ENCODE data around the gene CCDC85A. TPM values are rescaled to one million over a fixed set of nuclear protein-coding genes. Genes with fewer than 3 reads are reported as not detected.

Gene CCDC85A
- total and polyA plus RNA-seq, 2 of the 8 experiments (the other 6 are each of a cell fraction or from before 2014, with no cell fraction given), result 0.20 TPM; not detected in 1

DNA sequence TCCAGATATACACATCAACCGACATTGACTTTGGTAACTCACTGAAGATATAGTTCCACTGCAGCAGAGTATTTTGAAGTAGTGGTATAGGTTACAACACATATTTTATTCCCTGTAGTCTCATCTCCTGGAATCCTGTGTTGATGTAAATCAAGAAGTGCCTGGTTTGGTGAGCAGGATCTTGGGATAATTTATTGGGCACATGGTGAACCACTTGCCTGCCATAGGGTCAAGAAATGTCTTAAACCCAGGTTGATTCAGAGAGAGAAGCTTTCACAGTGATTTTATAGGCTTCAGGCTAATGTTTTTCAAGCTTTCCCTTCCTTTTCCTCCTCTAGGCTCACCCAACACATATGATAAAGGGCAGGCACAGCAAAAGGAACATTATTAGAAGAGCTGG is 24.6 kb downstream of the CCDC85A start:
- no peaks in the 10 kb centered on the region for H3K4me1 ChIP-seq (replicated peaks in 1 of 4; ENCODE audit: control insufficient read depth in 3 of 4, insufficient read depth in 4 of 4, low read length in 3 of 4)
- no peak overlapping the region for H3K4me2 ChIP-seq (ENCODE audit: insufficient read depth in 1 of 2, low read depth in 2 of 2, low read length in 2 of 2)
- H2BK12ac ChIP-seq (ENCODE audit: low read depth, low read length), result no peak overlapping the region
- DNase-seq (ENCODE audit: low read depth in 1 of 2, low spot score in 2 of 2) (no peak), FAIRE-seq (no peak)
- CTCF ChIA-PET (ENCODE audit: partially characterized antibody), result no interaction called here
- H2BK120ac ChIP-seq (replicated peaks; ENCODE audit: low read depth, low read length), result no peak overlapping the region
- WGBS, 2 experiments (ENCODE audit: extremely low coverage in 1 of 2, insufficient coverage in 1 of 2, insufficient read length in 1 of 2, insufficient replicate concordance in 2 of 2, low coverage in 1 of 2, low lambda C conversion rate in 2 of 2, missing lambda C conversion rate in 1 of 2), result 97% methylated on average over 1 of the region's 1 CpG; no CpG with 5 or more reads in 1 of the 2 experiments
- H3K27me3 ChIP-seq (replicated peaks in 1 of 4; ENCODE audit: control insufficient read depth in 3 of 4, extremely low read depth in 1 of 4, insufficient read depth in 3 of 4, low read length in 3 of 4), result no peaks in the 10 kb centered on the region
- no peaks in the 10 kb centered on the region for H3K9me3 ChIP-seq (ENCODE audit: insufficient read depth in 2 of 2, low read depth in 1 of 2, low read length in 1 of 2)
- H3K23me2 ChIP-seq (ENCODE audit: low read depth, low read length), result no peaks in the 10 kb centered on the region; the same call in 1 of the 2 replicates
- no peak overlapping the region for H3K27ac ChIP-seq (ENCODE audit: low read depth, low read length)
- no peak overlapping the region for H2AK5ac ChIP-seq (ENCODE audit: low read depth, low read length)
- H3K23ac ChIP-seq (ENCODE audit: insufficient read length), result no peak overlapping the region
- no peak overlapping the region for H2BK20ac ChIP-seq (ENCODE audit: low read length)
- no peak overlapping the region for H3K4me3 ChIP-seq (ENCODE audit: extremely low read depth in 1 of 4, insufficient read depth in 2 of 4, low read depth in 3 of 4, low read length in 4 of 4)
- POLR2A ChIA-PET (ENCODE audit: partially characterized antibody), result no interaction called here
- no peak overlapping the region for H2AFZ ChIP-seq (ENCODE audit: low read length)
- no peak overlapping the region for H2BK15ac ChIP-seq (ENCODE audit: low read length)
- H4K91ac ChIP-seq (replicated peaks; ENCODE audit: insufficient read length, low read length), result no peak overlapping the region
- no peak overlapping the region for H3K56ac ChIP-seq (replicated peaks; ENCODE audit: insufficient read length, low read depth, low read length)
- H4K5ac ChIP-seq (ENCODE audit: insufficient read length, low read depth, low read length), result no peak overlapping the region
- H4K8ac ChIP-seq (ENCODE audit: extremely low read depth, insufficient read depth, low read length), result no peak overlapping the region
- no peak overlapping the region for H3K4ac ChIP-seq (replicated peaks; ENCODE audit: insufficient read length, low read depth, low read length)
- no peak overlapping the region for H3K9ac ChIP-seq (replicated peaks in 1 of 4; ENCODE audit: extremely low read depth in 1 of 4, low read depth in 3 of 4, low read length in 3 of 4)
- no peak overlapping the region for H3K14ac ChIP-seq (ENCODE audit: insufficient read length)
- H3K18ac ChIP-seq (ENCODE audit: extremely low read depth, low read length), result no peak overlapping the region
- H3K36me3 ChIP-seq (ENCODE audit: control insufficient read depth in 2 of 4, insufficient read depth in 4 of 4, low read length in 3 of 4), result no peaks in the 10 kb centered on the region
- H3K79me2 ChIP-seq (ENCODE audit: control insufficient read depth in 1 of 2, insufficient read depth in 2 of 2, low read length in 2 of 2), result no peaks in the 10 kb centered on the region
- no peaks in the 10 kb centered on the region for H4K20me1 ChIP-seq (replicated peaks in 1 of 2; ENCODE audit: control insufficient read depth in 1 of 2, insufficient read depth in 2 of 2, low read length in 2 of 2)
- no peaks in the 10 kb centered on the region for H3K79me1 ChIP-seq (ENCODE audit: low read depth, low read length)
- H2BK5ac ChIP-seq (ENCODE audit: low read depth, low read length), result no peak overlapping the region
- TF ChIP-seq SIN3A (conservative IDR thresholded peaks at IDR 0.05 in 1 of 2, IDR thresholded peaks at IDR 0.05 in 1 of 2; ENCODE audit: low read depth in 1 of 2, low read length in 2 of 2) (no peak), SAP30 (IDR thresholded peaks at IDR 0.05; ENCODE audit: insufficient read depth, insufficient replicate concordance, low read length) (no peak), EZH2 (IDR thresholded peaks at IDR 0.05; ENCODE audit: low read depth, low read length, severe bottlenecking) (no peak), CEBPB (IDR thresholded peaks at IDR 0.05; ENCODE audit: low read depth, low read length) (no peak), EGR1 (IDR thresholded peaks at IDR 0.05; ENCODE audit: borderline replicate concordance, low read depth, low read length) (no peak), TBP (IDR thresholded peaks at IDR 0.05; ENCODE audit: low read depth, low read length) (no peak), TAF7 (optimal IDR thresholded peaks at IDR 0.05; ENCODE audit: borderline replicate concordance, low read depth, low read length) (no peak), YY1 (IDR thresholded peaks at IDR 0.05; ENCODE audit: low read depth, low read length) (no peak), HDAC6 (IDR thresholded peaks at IDR 0.05; ENCODE audit: low read depth, low read length) (no peak), KDM1A (IDR thresholded peaks at IDR 0.05; ENCODE audit: borderline replicate concordance, low read length) (no peak), RFX5 (IDR thresholded peaks at IDR 0.05; ENCODE audit: borderline replicate concordance, low read depth, low read length) (no peak)
- TF ChIP-seq, protein P1, sequence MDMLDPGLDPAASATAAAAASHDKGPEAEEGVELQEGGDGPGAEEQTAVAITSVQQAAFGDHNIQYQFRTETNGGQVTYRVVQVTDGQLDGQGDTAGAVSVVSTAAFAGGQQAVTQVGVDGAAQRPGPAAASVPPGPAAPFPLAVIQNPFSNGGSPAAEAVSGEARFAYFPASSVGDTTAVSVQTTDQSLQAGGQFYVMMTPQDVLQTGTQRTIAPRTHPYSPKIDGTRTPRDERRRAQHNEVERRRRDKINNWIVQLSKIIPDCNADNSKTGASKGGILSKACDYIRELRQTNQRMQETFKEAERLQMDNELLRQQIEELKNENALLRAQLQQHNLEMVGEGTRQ (IDR thresholded peaks at IDR 0.05; ENCODE audit: low read length), result no peak
- TF ChIP-seq, protein P2, sequence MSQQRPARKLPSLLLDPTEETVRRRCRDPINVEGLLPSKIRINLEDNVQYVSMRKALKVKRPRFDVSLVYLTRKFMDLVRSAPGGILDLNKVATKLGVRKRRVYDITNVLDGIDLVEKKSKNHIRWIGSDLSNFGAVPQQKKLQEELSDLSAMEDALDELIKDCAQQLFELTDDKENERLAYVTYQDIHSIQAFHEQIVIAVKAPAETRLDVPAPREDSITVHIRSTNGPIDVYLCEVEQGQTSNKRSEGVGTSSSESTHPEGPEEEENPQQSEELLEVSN (IDR thresholded peaks at IDR 0.05), result no peak

Measured in H1 (cell line).